ENCODE measurements around the gene DNMBP.

GRCh38 chr10:99964791-99965190, 45.0 kb downstream of the DNMBP start:
- TF ChIP-seq CTCF (IDR thresholded peaks at IDR 0.05) = no peak
- TF ChIP-seq EP300 (IDR thresholded peaks at IDR 0.05) = no peak

All from sigmoid colon (tissue), 4 donors.